SK-N-SH (cell line): ENCODE results near the gene KRT73. TPM values are rescaled to one million over a fixed set of nuclear protein-coding genes. Genes with fewer than 3 reads are reported as not detected.

Experiments used
- CTCF ChIA-PET: fragments of 300-600, 350-600 bp; formaldehyde crosslinking; extraction: SDS; loops from one replicate; lab custom pipeline; 2021; lab: Yijun Ruan, JAX
- POLR2A ChIA-PET: fragments of 350-600 bp; sonication (Branson Sonifier 250); formaldehyde crosslinking; extraction: SDS; loops from one replicate; lab custom pipeline; 2020; ENCODE audit warnings: antibody characterized with exemption, inconsistent platforms; lab: Yijun Ruan, JAX
- DNase-seq: peaks from one replicate; pipeline ENCODE4 v3.0.0; 2012
- H2AFZ ChIP-seq: fragments of 200-600 bp; sonication (generic); 2 replicates; pipeline ENCODE4 v1.8.1; 2016; ENCODE audit warnings: antibody characterized with exemption, mild to moderate bottlenecking, low read depth
- H3F3A ChIP-seq: fragments of 200-600 bp; sonication (generic); replicated peaks from 2 replicates; pipeline ENCODE3; 2016; ENCODE audit warnings: antibody characterized with exemption, mild to moderate bottlenecking; ENCODE audit not compliant: insufficient read depth
- H3K27ac ChIP-seq, 2 experiments: fragments of 200-500 bp in 1 of 2; fragments of 200-600 bp in 1 of 2; sonication (Bioruptor generic) in 1 of 2; sonication (generic), shearing (Covaris generic) in 1 of 2; 2 replicates each; pipeline versions ENCODE4 v1.5.1 to v1.6.1; 2014 to 2016; ENCODE audit warnings: low read depth in 2 of 2, inconsistent platforms in 1 of 2, low read length in 1 of 2, mild to moderate bottlenecking in 1 of 2, mixed read lengths in 1 of 2
- H3K27me3 ChIP-seq: fragments of 200-600 bp; sonication (generic), shearing (Covaris generic); 2 replicates; pipeline ENCODE4 v1.6.1; 2016; ENCODE audit warnings: mixed run types; ENCODE audit not compliant: insufficient read depth
- H3K36me3 ChIP-seq, 2 experiments: fragments of 200-500 bp in 1 of 2; fragments of 200-600 bp in 1 of 2; sonication (Bioruptor generic) in 1 of 2; sonication (generic) in 1 of 2; replicated peaks in 1 of 2; 2 replicates each; pipeline versions ENCODE3 to v1.5.1; 2014 to 2016; ENCODE audit warnings: low read length in 1 of 2, mild to moderate bottlenecking in 1 of 2; ENCODE audit not compliant: insufficient read depth in 2 of 2, control insufficient read depth in 1 of 2
- H3K4me1 ChIP-seq, 2 experiments: fragments of 200-500 bp in 1 of 2; fragments of 200-600 bp in 1 of 2; sonication (Bioruptor generic) in 1 of 2; sonication (generic), shearing (Covaris generic) in 1 of 2; 2 replicates each; pipeline versions ENCODE4 v1.5.1 to v1.6.1; 2014 to 2016; ENCODE audit warnings: low read depth in 1 of 2, low read length in 1 of 2, mixed run types in 1 of 2; ENCODE audit not compliant: insufficient read depth in 2 of 2, control insufficient read depth in 1 of 2
- H3K4me2 ChIP-seq: fragments of 200-600 bp; sonication (generic), shearing (Covaris generic); 2 replicates; pipeline ENCODE4 v1.6.1; 2017; ENCODE audit warnings: mixed run types
- H3K4me3 ChIP-seq, 2 experiments: fragments of 200-500 bp in 1 of 2; fragments of 200-600 bp in 1 of 2; sonication (Bioruptor generic) in 1 of 2; sonication (generic), shearing (Covaris generic) in 1 of 2; 2 replicates each; pipeline versions ENCODE4 v1.5.1 to v1.8.1; 2014 to 2016; ENCODE audit warnings: low read depth in 2 of 2, inconsistent platforms in 1 of 2, low read length in 1 of 2, mild to moderate bottlenecking in 1 of 2, mixed read lengths in 1 of 2, moderate library complexity in 1 of 2
- H3K79me2 ChIP-seq: fragments of 200-600 bp; sonication (generic); 2 replicates; pipeline ENCODE4 v1.8.1; 2017; ENCODE audit warnings: mild to moderate bottlenecking; ENCODE audit not compliant: insufficient read depth
- H3K9ac ChIP-seq: fragments of 200-600 bp; sonication (generic); 2 replicates; pipeline ENCODE4 v1.6.1; 2017; ENCODE audit warnings: mixed run types
- H3K9me2 ChIP-seq: fragments of 200-600 bp; sonication (generic); 2 replicates; pipeline ENCODE4 v1.6.1; 2017; ENCODE audit warnings: mixed run types
- H3K9me3 ChIP-seq: fragments of 200-600 bp; sonication (generic); 2 replicates; pipeline ENCODE4 v1.6.1; 2017; ENCODE audit warnings: mixed run types, mild to moderate bottlenecking, moderate library complexity
- H4K20me1 ChIP-seq: fragments of 200-600 bp; sonication (generic); 2 replicates; pipeline ENCODE4 v1.6.1; 2017; ENCODE audit warnings: mild to moderate bottlenecking, mixed run types; ENCODE audit not compliant: insufficient read depth
- CHD2 ChIP-seq: fragments of 150-350 bp; IDR thresholded peaks from 2 replicates; pipeline ENCODE4 v1.6.1; 2018; ENCODE audit warnings: low read length; ENCODE audit not compliant: partially characterized antibody
- EP300 ChIP-seq, 2 experiments: IDR thresholded peaks; 2 replicates each; pipeline versions ENCODE4 v1.4.0 to v1.6.1; 2012; ENCODE audit warnings: borderline replicate concordance in 1 of 2, low read depth in 1 of 2, low read length in 1 of 2
- GABPA ChIP-seq: IDR thresholded peaks from 2 replicates; pipeline ENCODE4 v1.4.0; 2012; ENCODE audit warnings: low read depth, mild to moderate bottlenecking
- GATA2 ChIP-seq: sonication (generic); formaldehyde crosslinking; IDR thresholded peaks from 2 replicates; pipeline ENCODE4 v1.5.0; 2020; ENCODE audit warnings: mild to moderate bottlenecking, missing genetic modification reagents
- MXI1 ChIP-seq: IDR thresholded peaks from 2 replicates; pipeline ENCODE4 v1.6.1; 2012; ENCODE audit warnings: mild to moderate bottlenecking, low read depth, low read length, improper control_type of control experiment
- NFIC ChIP-seq: IDR thresholded peaks from 2 replicates; pipeline ENCODE4 v1.4.0; 2012; ENCODE audit warnings: borderline replicate concordance
- NRF1 ChIP-seq: IDR thresholded peaks from 2 replicates; pipeline ENCODE4 v1.6.1; 2012; ENCODE audit warnings: low read depth, mild to moderate bottlenecking, low read length
- RCOR1 ChIP-seq: fragments of 150-350 bp; IDR thresholded peaks from 2 replicates; pipeline ENCODE4 v1.6.1; 2017; ENCODE audit warnings: antibody characterized with exemption, low read length
- YY1 ChIP-seq: IDR thresholded peaks from 2 replicates; pipeline ENCODE4 v1.4.0; 2012; ENCODE audit warnings: low read depth, mild to moderate bottlenecking
- WGBS: methylation state at CpG from one replicate; pipeline ENCODE4 v1.1.6; 2017; ENCODE audit warnings: low lambda C conversion rate; 5-methylcytosine and 5-hydroxymethylcytosine counted together
- polyA plus RNA-seq, 3 experiments: library from polyadenylated mRNA; depleted of rRNA; stranded (reverse); fragments of >200 nt; gene quantifications; 2 replicates each; pipeline ENCODE4 v1.2.3, GENCODE V29; 2012
- TF ChIP-seq, protein P1 (sequence below): IDR thresholded peaks from 2 replicates; pipeline ENCODE4 v1.4.0; 2012; ENCODE audit warnings: low read depth
- TF ChIP-seq, protein P2 (sequence below): fragments of 200-600 bp; sonication (generic); IDR thresholded peaks from 2 replicates; pipeline ENCODE4 v1.6.1; 2017; ENCODE audit warnings: antibody characterized with exemption, mild to moderate bottlenecking, moderate library complexity
- TF ChIP-seq, protein P3 (sequence below): fragments of 150-350 bp; IDR thresholded peaks from 2 replicates; pipeline ENCODE4 v1.6.1; 2017; ENCODE audit warnings: antibody characterized with exemption, low read length, low read depth, borderline replicate concordance
- TF ChIP-seq, protein P4 (sequence below): IDR thresholded peaks from 2 replicates; pipeline ENCODE4 v1.4.0; 2012; ENCODE audit warnings: low read depth, borderline replicate concordance
- TF ChIP-seq, protein P5 (sequence below): IDR thresholded peaks from 2 replicates; pipeline ENCODE4; 2012

The KRT73 gene
- polyA plus RNA-seq, 1 of the 3 experiments (the other 2 are of a cell fraction): not detected

DNA sequence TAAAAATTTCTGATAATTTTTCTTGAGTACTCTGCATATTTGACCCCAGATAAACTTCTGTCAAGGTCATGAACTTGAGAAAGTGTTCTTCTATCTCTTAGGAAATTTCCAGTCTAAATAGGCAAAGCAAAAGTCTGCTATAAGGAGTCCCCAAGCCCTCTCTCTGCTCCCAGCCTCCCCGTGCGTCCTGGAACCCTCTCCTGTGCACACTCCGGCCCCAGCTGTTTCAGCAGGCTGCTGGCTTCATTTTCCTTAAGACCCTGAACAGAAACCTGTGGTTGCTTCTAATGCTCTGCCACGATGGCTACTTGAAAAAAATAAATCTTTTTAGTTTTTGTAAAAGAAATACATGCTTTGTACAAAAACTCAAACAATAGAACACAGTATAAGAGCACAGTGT is 18.9 kb upstream of the KRT73 start:
- 34% methylated on average over 4 of the region's 4 CpGs for WGBS
- Histone ChIP-seq H2AFZ (no peak overlapping the region), H3K79me2 (no peaks in the 10 kb centered on the region), H3K27ac (no peak overlapping the region), H3K9me2 (no peaks in the 10 kb centered on the region), H3K4me1 (no peaks in the 10 kb centered on the region), H3K4me3 (no peak overlapping the region), H3K9me3 (no peaks in the 10 kb centered on the region), H3K36me3 (no peaks in the 10 kb centered on the region), H3K27me3 (peaks cover 35% of the 10 kb centered on the region), H3F3A (no peaks in the 10 kb centered on the region), H3K9ac (no peak overlapping the region), H3K4me2 (no peak overlapping the region), H4K20me1 (no peaks in the 10 kb centered on the region)
- ChIA-PET CTCF (no interaction called here), POLR2A (no interaction called here)
- DNase-seq: no peak
- TF ChIP-seq NFIC (no peak), RCOR1 (no peak)

DNA sequence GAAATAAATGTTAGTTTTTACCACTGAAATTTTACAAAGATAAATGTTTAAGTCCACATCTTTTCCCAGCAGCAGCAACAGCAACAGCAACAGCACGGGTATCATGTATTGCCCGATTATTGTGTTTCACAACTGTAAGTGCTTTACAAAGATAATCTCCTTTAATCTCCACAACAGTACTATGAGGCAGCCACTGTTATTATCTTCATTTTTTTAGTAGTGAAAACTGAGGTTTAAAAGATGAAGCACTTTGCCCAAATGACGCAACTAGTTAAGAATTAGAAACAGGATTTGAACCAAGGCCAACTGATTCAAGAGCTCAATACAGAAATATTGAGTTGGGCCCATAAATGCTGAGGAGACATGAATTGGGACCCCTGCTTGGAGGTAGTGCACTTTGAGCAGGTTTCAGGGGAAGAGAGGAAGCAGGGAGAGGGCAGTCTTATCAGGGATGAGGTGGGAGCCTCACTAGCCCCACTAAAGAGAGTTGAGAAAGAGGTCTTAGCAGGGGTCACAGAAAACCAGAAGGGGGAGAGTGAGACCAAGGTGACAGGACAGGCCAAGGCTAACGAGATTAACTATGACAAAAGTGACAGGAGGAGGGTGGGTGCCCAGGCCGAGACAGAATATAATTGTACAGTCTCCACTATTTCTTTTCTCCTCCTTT is 18.4 kb upstream of the KRT73 start:
- Histone ChIP-seq H3K36me3 (no peaks in the 10 kb centered on the region), H3K27me3 (peaks cover 32% of the 10 kb centered on the region), H3K79me2 (no peaks in the 10 kb centered on the region), H3K9me3 (no peaks in the 10 kb centered on the region), H3K4me3 (no peak overlapping the region), H3K9ac (no peak overlapping the region), H3F3A (no peaks in the 10 kb centered on the region), H3K4me2 (no peak overlapping the region), H2AFZ (no peak overlapping the region), H3K9me2 (no peaks in the 10 kb centered on the region), H3K4me1 (no peaks in the 10 kb centered on the region), H4K20me1 (no peaks in the 10 kb centered on the region), H3K27ac (no peak overlapping the region)
- WGBS: 35% methylated on average over 5 of the region's 5 CpGs
- CTCF ChIA-PET: no interaction called here
- POLR2A ChIA-PET: no interaction called here
- TF ChIP-seq, protein P1, sequence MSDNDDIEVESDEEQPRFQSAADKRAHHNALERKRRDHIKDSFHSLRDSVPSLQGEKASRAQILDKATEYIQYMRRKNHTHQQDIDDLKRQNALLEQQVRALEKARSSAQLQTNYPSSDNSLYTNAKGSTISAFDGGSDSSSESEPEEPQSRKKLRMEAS: no peak
- no peak for TF ChIP-seq CHD2
- TF ChIP-seq, protein P2, sequence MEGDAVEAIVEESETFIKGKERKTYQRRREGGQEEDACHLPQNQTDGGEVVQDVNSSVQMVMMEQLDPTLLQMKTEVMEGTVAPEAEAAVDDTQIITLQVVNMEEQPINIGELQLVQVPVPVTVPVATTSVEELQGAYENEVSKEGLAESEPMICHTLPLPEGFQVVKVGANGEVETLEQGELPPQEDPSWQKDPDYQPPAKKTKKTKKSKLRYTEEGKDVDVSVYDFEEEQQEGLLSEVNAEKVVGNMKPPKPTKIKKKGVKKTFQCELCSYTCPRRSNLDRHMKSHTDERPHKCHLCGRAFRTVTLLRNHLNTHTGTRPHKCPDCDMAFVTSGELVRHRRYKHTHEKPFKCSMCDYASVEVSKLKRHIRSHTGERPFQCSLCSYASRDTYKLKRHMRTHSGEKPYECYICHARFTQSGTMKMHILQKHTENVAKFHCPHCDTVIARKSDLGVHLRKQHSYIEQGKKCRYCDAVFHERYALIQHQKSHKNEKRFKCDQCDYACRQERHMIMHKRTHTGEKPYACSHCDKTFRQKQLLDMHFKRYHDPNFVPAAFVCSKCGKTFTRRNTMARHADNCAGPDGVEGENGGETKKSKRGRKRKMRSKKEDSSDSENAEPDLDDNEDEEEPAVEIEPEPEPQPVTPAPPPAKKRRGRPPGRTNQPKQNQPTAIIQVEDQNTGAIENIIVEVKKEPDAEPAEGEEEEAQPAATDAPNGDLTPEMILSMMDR: no peak
- TF ChIP-seq, protein P3, sequence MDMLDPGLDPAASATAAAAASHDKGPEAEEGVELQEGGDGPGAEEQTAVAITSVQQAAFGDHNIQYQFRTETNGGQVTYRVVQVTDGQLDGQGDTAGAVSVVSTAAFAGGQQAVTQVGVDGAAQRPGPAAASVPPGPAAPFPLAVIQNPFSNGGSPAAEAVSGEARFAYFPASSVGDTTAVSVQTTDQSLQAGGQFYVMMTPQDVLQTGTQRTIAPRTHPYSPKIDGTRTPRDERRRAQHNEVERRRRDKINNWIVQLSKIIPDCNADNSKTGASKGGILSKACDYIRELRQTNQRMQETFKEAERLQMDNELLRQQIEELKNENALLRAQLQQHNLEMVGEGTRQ: no peak
- TF ChIP-seq GATA2 (CRISPR knock-in tag): no peak
- no peak for TF ChIP-seq YY1
- TF ChIP-seq EP300 (IDR thresholded peaks at IDR 0.05; ENCODE audit: borderline replicate concordance in 1 of 2, low read depth in 1 of 2, low read length in 1 of 2): no peak
- TF ChIP-seq, protein P4, sequence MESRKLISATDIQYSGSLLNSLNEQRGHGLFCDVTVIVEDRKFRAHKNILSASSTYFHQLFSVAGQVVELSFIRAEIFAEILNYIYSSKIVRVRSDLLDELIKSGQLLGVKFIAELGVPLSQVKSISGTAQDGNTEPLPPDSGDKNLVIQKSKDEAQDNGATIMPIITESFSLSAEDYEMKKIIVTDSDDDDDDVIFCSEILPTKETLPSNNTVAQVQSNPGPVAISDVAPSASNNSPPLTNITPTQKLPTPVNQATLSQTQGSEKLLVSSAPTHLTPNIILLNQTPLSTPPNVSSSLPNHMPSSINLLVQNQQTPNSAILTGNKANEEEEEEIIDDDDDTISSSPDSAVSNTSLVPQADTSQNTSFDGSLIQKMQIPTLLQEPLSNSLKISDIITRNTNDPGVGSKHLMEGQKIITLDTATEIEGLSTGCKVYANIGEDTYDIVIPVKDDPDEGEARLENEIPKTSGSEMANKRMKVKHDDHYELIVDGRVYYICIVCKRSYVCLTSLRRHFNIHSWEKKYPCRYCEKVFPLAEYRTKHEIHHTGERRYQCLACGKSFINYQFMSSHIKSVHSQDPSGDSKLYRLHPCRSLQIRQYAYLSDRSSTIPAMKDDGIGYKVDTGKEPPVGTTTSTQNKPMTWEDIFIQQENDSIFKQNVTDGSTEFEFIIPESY: no peak
- TF ChIP-seq, protein P5, sequence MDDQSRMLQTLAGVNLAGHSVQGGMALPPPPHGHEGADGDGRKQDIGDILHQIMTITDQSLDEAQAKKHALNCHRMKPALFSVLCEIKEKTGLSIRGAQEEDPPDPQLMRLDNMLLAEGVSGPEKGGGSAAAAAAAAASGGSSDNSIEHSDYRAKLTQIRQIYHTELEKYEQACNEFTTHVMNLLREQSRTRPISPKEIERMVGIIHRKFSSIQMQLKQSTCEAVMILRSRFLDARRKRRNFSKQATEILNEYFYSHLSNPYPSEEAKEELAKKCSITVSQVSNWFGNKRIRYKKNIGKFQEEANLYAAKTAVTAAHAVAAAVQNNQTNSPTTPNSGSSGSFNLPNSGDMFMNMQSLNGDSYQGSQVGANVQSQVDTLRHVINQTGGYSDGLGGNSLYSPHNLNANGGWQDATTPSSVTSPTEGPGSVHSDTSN: no peak
- no peak for TF ChIP-seq NRF1
- no peak for TF ChIP-seq GABPA
- TF ChIP-seq RCOR1: no peak
- no peak for TF ChIP-seq MXI1
- no peak for DNase-seq
